ENCODE data around the gene ZNF165.

DNA sequence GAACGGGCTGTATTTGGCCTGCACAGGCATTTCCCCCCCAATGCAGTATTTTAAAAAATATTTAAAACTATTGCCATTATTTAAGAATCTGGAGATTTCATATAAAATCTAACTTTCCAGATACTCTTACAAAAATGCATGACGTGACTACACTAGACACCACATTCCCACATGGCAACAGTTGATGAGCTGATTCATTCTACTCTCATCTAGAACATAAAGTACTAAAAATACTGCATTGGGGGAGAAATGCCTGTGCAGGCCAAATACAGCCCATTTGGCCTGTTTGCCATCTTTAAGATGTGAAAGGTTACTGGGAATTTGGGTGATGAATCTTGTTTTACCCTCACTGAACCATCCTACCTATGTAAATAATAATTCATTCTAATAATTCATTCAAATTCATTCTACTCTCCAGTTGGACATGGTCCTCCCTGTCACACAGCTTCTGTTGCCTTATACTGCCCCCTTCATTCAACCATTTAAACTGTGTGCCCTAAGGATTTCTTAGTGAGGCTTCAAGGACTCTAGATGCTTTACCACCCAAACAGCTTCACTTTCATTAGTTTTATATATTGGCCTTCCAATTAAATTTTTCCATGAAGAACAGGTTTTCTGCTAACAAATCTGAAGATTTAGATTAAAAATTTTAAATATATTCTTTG lies 37.1 kb downstream of the ZNF165 start:
- TF ChIP-seq, protein P1, sequence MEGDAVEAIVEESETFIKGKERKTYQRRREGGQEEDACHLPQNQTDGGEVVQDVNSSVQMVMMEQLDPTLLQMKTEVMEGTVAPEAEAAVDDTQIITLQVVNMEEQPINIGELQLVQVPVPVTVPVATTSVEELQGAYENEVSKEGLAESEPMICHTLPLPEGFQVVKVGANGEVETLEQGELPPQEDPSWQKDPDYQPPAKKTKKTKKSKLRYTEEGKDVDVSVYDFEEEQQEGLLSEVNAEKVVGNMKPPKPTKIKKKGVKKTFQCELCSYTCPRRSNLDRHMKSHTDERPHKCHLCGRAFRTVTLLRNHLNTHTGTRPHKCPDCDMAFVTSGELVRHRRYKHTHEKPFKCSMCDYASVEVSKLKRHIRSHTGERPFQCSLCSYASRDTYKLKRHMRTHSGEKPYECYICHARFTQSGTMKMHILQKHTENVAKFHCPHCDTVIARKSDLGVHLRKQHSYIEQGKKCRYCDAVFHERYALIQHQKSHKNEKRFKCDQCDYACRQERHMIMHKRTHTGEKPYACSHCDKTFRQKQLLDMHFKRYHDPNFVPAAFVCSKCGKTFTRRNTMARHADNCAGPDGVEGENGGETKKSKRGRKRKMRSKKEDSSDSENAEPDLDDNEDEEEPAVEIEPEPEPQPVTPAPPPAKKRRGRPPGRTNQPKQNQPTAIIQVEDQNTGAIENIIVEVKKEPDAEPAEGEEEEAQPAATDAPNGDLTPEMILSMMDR (IDR thresholded peaks at IDR 0.05): no peak
- TF ChIP-seq POLR2A (IDR thresholded peaks at IDR 0.05): no peak
- no peak for TF ChIP-seq EP300 (IDR thresholded peaks at IDR 0.05)
